NCI-H187 treated with DMSO at 0.1 percent for 48 hours (cell line): Measurements from ENCODE around the gene ZNF664.

ENCODE experiments used
- DNase-seq: peaks from one replicate; lab custom pipeline; 2025; lab: John Stamatoyannopoulos, UW

Gene ZNF664

GRCh38 chr12:124034297-124034696 lies 61.3 kb downstream of the ZNF664 start:
- DNase-seq = no peak

GRCh38 chr12:124035163-124035562 lies 62.1 kb downstream of the ZNF664 start:
- no peak for DNase-seq

DNA sequence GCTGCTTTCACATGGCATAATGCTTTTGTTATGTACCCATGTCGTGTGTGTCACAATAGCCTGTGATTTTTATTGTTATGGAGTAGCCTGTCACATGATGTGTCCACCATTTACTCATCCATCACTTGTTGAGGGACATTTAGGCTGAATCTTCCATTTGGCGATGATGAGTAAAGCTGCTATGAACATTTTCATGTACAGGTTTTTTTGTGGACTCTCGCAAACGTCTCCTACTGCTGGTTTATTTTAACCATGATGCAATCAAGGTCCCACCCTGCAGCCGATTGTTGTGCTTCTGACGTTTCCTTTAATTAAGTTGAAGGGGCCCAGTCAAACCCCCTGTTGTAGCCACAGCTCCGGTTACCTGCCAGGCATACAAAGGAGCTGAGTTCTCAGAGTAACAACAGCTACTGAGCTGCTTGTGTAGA lies 63.2 kb downstream of the ZNF664 start:
- DNase-seq = no peak

DNA sequence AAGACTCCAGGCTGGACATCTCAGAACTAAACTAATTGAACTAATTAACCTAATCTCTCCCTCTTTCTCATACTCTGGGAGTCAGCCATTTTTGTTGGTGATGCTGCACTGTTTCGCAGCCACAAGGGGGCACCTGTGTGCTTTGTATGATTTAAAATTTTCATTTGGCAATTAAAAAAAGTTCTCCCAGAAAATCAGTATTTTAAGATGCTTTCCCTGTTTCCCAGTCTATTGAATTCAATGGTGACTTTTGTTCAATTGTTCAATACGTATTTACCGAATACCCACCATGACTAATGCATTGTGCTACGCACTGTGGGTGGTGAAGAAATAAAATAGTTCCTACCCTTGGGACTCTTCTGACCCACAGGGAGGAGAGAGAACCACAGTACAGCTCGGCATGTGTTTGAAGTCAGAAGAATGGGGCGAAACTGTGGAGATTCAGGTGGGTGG lies 63.7 kb downstream of the ZNF664 start:
- no peak for DNase-seq

GRCh38 chr12:124037331-124037730 lies 64.3 kb downstream of the ZNF664 start:
- DNase-seq = no peak

- no peak for DNase-seq
Measured at GRCh38 chr12:124039276-124039675, 66.3 kb downstream of the ZNF664 start.

- DNase-seq = no peak
Measured at GRCh38 chr12:124040291-124040690, 67.3 kb downstream of the ZNF664 start.

DNA sequence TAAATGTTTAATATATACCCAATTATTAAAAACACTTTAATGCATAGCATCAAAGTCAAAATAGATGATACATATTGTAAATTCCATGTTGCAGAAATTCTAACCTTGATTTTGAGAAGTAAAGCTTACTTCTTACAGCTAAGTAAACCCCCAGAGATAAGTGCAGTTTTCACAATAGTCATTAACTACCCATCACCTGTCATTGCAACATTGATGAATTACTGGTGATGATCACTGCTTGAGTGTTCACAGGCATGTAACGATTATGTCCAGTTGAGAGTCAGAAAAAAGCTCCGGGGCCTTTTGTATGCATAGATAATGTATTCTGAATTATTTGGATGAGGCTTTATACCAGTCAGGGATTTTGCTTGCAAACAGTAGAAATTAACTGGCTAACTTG lies 67.7 kb downstream of the ZNF664 start:
- DNase-seq = no peak

DNA sequence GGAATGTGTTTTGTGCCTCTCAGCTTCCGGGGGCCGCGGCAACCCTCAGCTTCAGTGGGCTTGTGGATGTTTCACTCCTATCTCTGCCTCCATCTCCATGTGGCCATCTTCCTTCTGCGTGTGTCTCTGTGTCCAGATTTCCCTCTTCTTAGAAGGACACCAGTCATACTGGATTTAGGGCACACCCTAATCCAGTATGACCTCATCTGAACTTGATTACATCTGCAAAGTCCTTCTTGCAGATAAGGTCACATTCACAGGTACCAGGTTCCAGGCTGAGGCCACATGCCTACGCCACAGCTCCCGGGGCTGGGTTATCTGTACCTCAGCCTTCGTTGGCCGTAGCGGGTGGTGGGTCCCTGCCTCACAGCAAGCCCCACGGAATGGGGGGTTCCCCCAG lies 68.9 kb downstream of the ZNF664 start:
- no peak for DNase-seq

- no peak for DNase-seq
Measured at GRCh38 chr12:124044021-124044420, 71.0 kb downstream of the ZNF664 start.

- DNase-seq = no peak
Measured at GRCh38 chr12:124044809-124045321, 71.8 kb downstream of the ZNF664 start.

GRCh38 chr12:124045671-124046455 lies 72.8 kb downstream of the ZNF664 start:
- no peak for DNase-seq

DNA sequence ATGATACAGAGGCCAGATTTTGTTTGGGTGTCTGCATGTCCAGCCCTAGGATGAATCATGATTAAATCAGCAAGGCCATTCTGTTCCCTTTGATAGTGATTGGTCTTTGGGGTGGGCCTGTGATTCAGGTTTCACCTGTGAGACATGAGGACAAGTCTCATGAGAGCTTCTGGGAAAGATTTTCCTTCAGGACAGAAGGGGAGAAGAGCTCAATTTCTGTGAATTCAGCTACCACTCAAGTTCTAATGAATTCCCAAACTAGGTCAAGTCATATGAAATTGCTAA lies 73.4 kb downstream of the ZNF664 start:
- no peak for DNase-seq

DNA sequence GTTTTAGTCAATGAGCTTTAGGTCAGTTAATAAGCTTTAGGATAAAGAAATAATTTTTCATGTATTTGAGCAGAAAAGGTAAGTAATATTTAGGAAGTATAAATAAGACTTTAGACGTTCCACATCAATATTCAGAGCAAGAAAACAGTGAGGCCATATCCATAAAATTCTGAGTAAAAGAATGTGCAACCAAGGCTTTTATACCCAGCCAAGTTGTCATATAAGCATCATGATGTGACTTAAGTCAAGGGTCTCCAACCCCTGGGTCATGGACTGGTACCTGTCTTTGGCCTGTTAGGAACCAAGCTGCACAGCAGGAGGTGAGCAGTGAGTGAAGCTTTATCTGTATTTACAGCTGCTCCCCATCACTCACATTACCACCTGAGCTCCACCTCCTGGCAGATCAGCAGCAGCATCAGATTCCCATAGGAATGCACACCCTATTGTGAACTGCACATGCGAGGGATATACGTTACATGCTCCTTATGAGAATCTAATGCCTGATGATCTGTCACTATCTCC lies 74.1 kb downstream of the ZNF664 start:
- DNase-seq = no peak

DNA sequence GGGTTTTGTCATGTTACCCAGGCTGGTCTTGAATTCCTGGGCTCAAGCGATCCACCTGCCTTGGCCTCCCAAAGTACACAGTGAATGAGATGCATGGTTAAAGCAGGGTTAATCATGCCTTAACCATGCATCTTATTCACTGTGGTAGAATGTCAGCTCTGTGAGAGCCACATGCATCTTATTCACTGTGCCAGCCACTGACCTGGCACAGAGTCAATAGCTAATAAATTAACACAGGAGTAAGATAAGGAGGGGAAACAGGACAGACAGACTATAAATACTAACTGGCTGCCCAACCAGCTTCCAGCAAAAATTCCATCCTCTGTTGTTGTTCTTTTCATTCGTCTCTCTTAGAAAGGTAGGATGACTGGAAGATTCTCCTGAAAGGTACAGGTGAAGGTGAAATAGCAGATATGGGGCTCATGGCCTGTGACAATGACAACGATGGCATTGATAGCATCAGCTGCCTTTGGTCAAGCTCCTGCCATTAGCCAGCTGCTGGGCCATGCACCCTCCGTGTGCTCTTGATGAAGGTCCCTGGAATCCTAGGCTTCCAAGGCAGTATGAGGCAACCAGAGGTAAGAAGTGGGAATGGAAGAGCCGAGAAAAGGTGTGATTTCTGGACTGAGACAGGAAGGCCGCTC lies 76.6 kb downstream of the ZNF664 start:
- no peak for DNase-seq

DNA sequence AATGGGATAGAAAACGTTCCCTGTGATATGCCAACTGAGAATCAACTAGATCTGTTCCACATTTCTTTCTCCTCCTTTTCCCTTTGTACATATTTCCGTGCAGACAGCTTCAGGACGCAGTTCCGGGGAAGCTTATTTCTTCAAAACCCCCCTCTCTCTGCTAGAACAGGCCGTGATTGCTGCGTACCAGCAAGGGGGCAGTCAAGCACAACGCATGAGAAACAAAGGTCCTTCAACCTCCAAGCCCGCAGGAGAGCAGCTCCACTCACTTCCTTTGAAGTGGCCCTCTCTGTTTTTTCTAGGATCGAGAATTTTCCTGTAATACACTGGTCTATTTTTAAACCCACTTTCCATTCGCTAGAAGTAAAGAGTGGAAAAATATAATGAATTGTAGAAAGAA lies 80.8 kb downstream of the ZNF664 start:
- DNase-seq = peak; percentile 70

DNA sequence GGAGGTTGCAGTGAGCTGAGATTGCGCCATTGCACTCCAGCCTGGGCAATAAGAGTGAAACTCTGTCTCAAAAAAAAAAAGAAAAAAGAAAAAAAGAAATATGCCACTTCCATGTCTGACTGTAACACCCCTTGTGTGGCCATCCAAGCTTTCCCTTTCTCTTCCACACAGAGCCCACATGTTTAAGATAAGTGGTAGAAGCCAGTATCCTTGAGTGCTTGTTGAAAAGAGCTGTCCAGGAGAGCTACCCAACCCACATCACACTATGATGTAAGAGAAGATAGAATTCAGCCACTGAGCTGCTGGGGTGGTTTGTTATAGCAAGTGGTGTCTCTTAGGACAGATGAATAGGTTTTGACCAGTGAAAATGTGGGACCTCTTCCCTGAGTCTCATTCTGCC lies 82.1 kb downstream of the ZNF664 start:
- no peak for DNase-seq

DNA sequence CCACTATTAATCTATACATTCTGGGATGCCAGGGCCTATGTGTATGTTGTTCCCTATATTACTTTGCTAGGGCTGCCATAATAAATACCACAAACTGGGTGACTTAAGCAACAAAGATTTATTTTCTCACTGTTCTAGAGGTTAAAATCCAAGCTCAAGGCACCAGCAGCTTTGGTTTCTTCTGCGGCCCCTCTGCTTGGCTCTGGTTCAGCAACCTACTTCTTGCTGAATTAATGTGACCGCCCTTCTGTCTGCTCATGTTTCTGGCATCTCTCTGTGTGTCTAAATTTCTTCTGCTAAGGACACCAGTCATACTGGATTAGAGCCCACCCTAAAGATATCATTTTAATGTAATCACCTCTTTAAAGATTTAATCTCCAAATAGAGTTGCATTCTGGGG lies 84.7 kb downstream of the ZNF664 start:
- no peak for DNase-seq

GRCh38 chr12:124059752-124060151 lies 86.7 kb downstream of the ZNF664 start:
- DNase-seq = no peak
